ENCODE measurements around the gene FMN1. TPM values are rescaled to one million over a fixed set of nuclear protein-coding genes. Genes with fewer than 3 reads are reported as not detected.

The FMN1 gene
- total RNA-seq, 4 donors from 2014 or later: 32.6 to 102 (median 63.0) TPM

DNA sequence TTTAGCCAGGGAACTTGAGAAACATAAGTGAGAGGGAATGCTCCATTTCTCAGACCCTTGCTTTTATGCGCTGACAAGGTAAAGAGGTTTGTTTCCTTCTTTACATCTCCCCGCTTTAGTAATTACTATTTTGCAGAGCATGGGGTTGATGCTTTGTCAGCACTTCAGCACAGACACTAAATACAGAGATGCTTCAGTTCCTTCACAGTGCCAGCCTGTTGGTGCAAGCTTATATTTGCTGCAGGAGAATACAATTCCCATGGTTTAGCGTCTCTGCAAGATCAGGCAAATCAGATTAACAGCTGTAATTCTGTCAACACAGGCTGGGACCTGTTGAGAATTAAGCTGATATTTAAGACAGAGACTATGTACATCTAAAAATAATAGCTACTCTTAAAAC is 2.9 kb downstream of the FMN1 start:
- Histone ChIP-seq H3K27ac (no peak overlapping the region), H3K4me3 (no peak overlapping the region), H3K9me3 (no peaks in the 10 kb centered on the region), H3K27me3 (peaks cover 7% of the 10 kb centered on the region), H3K4me1 (peaks cover 0 to 8% (median 2%) of the 10 kb centered on the region in 4 donors), H3K36me3 (no peaks in the 10 kb centered on the region)
- 73 to 87% methylated on average over 3 of the region's 3 CpGs for WGBS, 2 donors (ENCODE audit: low coverage in 1 of 2)
- in situ Hi-C loops (cut with MboI; ENCODE audit: low pct_ligation_motif_present in 1 of 4, low pct_unique_long_range_greater_than_20kb in 1 of 4, low sequenced_read_pairs in 3 of 4): no loop called here
- DNase-seq: no peak
- no peak for TF ChIP-seq POLR2A (IDR thresholded peaks at IDR 0.05)
- TF ChIP-seq, protein P1, sequence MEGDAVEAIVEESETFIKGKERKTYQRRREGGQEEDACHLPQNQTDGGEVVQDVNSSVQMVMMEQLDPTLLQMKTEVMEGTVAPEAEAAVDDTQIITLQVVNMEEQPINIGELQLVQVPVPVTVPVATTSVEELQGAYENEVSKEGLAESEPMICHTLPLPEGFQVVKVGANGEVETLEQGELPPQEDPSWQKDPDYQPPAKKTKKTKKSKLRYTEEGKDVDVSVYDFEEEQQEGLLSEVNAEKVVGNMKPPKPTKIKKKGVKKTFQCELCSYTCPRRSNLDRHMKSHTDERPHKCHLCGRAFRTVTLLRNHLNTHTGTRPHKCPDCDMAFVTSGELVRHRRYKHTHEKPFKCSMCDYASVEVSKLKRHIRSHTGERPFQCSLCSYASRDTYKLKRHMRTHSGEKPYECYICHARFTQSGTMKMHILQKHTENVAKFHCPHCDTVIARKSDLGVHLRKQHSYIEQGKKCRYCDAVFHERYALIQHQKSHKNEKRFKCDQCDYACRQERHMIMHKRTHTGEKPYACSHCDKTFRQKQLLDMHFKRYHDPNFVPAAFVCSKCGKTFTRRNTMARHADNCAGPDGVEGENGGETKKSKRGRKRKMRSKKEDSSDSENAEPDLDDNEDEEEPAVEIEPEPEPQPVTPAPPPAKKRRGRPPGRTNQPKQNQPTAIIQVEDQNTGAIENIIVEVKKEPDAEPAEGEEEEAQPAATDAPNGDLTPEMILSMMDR (IDR thresholded peaks at IDR 0.05): no peak
- no peak for TF ChIP-seq POLR2AphosphoS5 (IDR thresholded peaks at IDR 0.05)
- no peak for TF ChIP-seq EP300 (IDR thresholded peaks at IDR 0.05; ENCODE audit: low read depth)
- intact Hi-C loops (cut with DNase I; ENCODE audit: low total_unique reads): no loop called here

DNA sequence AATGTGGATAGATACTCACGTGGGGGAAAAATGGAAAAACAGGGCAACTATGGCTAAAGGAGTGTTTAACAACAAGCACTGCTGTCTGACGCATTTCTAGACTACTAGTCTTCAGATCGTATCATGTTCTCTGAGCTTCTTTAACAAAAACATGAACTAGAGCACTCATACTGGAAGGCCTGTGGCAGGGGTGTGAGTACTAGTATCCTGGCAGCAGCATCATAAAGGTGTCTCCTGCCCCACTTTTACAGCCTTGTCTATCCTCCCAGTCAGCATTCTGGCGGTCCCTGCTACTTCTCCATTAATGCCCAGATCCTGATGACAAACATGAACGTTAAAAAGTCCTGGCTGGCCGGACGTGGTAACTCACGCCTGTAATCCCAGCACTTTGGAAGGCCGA is 4.0 kb downstream of the FMN1 start:
- H3K4me3 ChIP-seq: no peak overlapping the region
- H3K4me1 ChIP-seq: peaks cover 0 to 8% (median 2%) of the 10 kb centered on the region in 4 donors
- TF ChIP-seq POLR2A (IDR thresholded peaks at IDR 0.05) (no peak), POLR2AphosphoS5 (IDR thresholded peaks at IDR 0.05) (no peak), EP300 (IDR thresholded peaks at IDR 0.05; ENCODE audit: low read depth) (no peak)
- TF ChIP-seq, protein P1 (IDR thresholded peaks at IDR 0.05): no peak
- H3K36me3 ChIP-seq: no peaks in the 10 kb centered on the region
- intact Hi-C loops (cut with DNase I; ENCODE audit: low total_unique reads) (no loop called here), in situ Hi-C loops (cut with MboI; ENCODE audit: low pct_ligation_motif_present in 1 of 4, low pct_unique_long_range_greater_than_20kb in 1 of 4, low sequenced_read_pairs in 3 of 4) (no loop called here)
- no peak overlapping the region for H3K27ac ChIP-seq
- WGBS, 2 donors (ENCODE audit: low coverage in 1 of 2): 81 to 83% methylated on average over 3 to 9 of the region's 9 CpGs
- peaks cover 7% of the 10 kb centered on the region for H3K27me3 ChIP-seq
- DNase-seq: no peak
- no peaks in the 10 kb centered on the region for H3K9me3 ChIP-seq

DNA sequence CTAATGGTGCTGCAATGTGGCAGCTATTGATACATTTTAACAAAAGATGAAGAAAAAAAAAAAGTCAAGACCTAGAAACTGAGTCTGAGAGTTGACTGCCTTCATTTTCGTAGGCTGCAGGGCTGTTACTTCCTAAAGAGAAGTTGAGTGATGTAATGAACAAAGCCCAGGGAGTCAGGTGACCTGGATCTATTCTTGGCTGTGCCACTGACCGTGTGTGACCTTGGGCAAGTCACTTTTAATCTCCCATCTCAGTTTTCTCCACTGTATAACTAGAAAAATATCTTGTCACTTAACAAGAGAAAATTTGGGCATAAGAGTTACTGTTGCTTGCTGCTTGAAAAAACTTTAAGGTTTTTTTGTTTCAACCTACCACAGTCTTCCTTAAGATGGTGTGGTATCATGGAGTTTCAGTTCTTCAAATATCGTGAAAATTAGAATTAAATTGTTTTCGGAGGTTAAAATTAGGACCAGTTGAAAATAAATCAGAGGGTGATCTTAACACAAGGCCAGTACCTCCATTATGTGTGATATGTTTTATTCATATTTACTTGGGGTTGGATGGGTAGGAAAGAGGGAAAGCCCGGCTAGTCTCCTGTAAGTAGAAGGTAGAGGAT is 5.8 kb downstream of the FMN1 start:
- intact Hi-C loops (cut with DNase I; ENCODE audit: low total_unique reads): no loop called here
- Histone ChIP-seq H3K4me3 (no peak overlapping the region), H3K27ac (no peak overlapping the region), H3K4me1 (no peaks in the 10 kb centered on the region), H3K36me3 (no peaks in the 10 kb centered on the region), H3K9me3 (no peaks in the 10 kb centered on the region), H3K27me3 (peaks cover 7% of the 10 kb centered on the region)
- TF ChIP-seq EP300 (IDR thresholded peaks at IDR 0.05; ENCODE audit: low read depth): no peak
- TF ChIP-seq, protein P1 (IDR thresholded peaks at IDR 0.05): no peak
- no peak for TF ChIP-seq POLR2A (IDR thresholded peaks at IDR 0.05)
- no peak for TF ChIP-seq POLR2AphosphoS5 (IDR thresholded peaks at IDR 0.05)
- WGBS, 2 donors (ENCODE audit: low coverage in 1 of 2): 71% methylated on average over 5 of the region's 5 CpGs
- in situ Hi-C loops (cut with MboI; ENCODE audit: low pct_ligation_motif_present in 1 of 4, low pct_unique_long_range_greater_than_20kb in 1 of 4, low sequenced_read_pairs in 3 of 4): no loop called here
- DNase-seq: no peak

DNA sequence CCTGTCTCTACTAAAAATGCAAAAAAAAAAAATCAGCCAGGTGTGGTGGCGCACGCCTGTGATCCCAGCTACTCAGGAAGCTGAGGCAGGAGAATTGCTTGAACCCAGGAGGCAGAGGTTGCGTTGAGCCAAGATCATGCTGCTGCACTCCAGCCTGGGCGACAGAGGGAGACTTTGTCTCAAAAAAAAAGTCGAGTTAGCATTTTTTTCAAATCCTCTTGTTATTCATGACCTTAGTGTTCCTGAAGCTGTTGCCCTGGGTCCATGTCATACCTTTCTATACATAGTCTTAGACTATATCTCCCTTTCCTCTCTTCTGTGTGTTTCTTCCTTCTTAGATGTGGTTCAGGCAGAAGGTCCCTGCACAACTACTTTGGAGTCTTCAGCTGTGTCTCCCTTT is 6.4 kb downstream of the FMN1 start:
- Histone ChIP-seq H3K27me3 (peaks cover 2% of the 10 kb centered on the region), H3K36me3 (no peaks in the 10 kb centered on the region), H3K4me3 (no peak overlapping the region), H3K27ac (no peak overlapping the region), H3K4me1 (no peaks in the 10 kb centered on the region), H3K9me3 (no peaks in the 10 kb centered on the region)
- no peak for DNase-seq
- TF ChIP-seq POLR2AphosphoS5 (IDR thresholded peaks at IDR 0.05) (no peak), EP300 (IDR thresholded peaks at IDR 0.05; ENCODE audit: low read depth) (no peak), POLR2A (IDR thresholded peaks at IDR 0.05) (no peak)
- TF ChIP-seq, protein P1 (IDR thresholded peaks at IDR 0.05): no peak
- 76 to 81% methylated on average over 3 to 5 of the region's 5 CpGs for WGBS, 2 donors (ENCODE audit: low coverage in 1 of 2)
- intact Hi-C loops (cut with DNase I; ENCODE audit: low total_unique reads): no loop called here
- in situ Hi-C loops (cut with MboI; ENCODE audit: low pct_ligation_motif_present in 1 of 4, low pct_unique_long_range_greater_than_20kb in 1 of 4, low sequenced_read_pairs in 3 of 4): no loop called here

All from transverse colon (tissue), 4 donors.